HepG2 (cell line): ENCODE data around the gene NDST1. TPM values are rescaled to one million over a fixed set of nuclear protein-coding genes. Genes with fewer than 3 reads are reported as not detected.

Experiments used
- CBX1 ChIP-seq: IDR thresholded peaks from one replicate; pipeline ENCODE4 v1.6.1; 2016; ENCODE audit warnings: antibody characterized with exemption, low read depth
- GATAD2A ChIP-seq: IDR thresholded peaks from 2 replicates; pipeline ENCODE4 v1.6.1; 2016
- HNRNPLL ChIP-seq: fragments of 200-400 bp; formaldehyde crosslinking; IDR thresholded peaks from 2 replicates; pipeline ENCODE4 v1.6.1; 2017; ENCODE audit warnings: mild to moderate bottlenecking, low read depth, low read length; ENCODE audit not compliant: poor library complexity, severe bottlenecking
- HOXA7 ChIP-seq: sonication (generic); formaldehyde crosslinking; IDR thresholded peaks from 2 replicates; pipeline ENCODE4 v1.8.1; 2022; ENCODE audit warnings: mild to moderate bottlenecking, missing genetic modification reagents, moderate library complexity
- KLF13 ChIP-seq: sonication (generic); formaldehyde crosslinking; IDR thresholded peaks from 2 replicates; pipeline ENCODE4 v1.4.0; 2020; ENCODE audit warnings: mild to moderate bottlenecking, missing genetic modification reagents
- PHB2 ChIP-seq: fragments of 450-650 bp; IDR thresholded peaks from 2 replicates; pipeline ENCODE4 v1.6.1; 2018; ENCODE audit not compliant: partially characterized antibody
- SAP130 ChIP-seq: IDR thresholded peaks from 2 replicates; pipeline ENCODE4 v1.6.1; 2016; ENCODE audit warnings: low read depth
- STAG1 ChIP-seq: sonication (generic); formaldehyde crosslinking; IDR thresholded peaks from 2 replicates; pipeline ENCODE4 v1.4.0; 2020; ENCODE audit warnings: missing genetic modification reagents
- TBX2 ChIP-seq: sonication (generic); formaldehyde crosslinking; IDR thresholded peaks from 2 replicates; pipeline ENCODE4 v1.5.0; 2020; ENCODE audit warnings: missing genetic modification reagents, mild to moderate bottlenecking, borderline replicate concordance
- ZFP82 ChIP-seq: sonication (generic); formaldehyde crosslinking; IDR thresholded peaks from 2 replicates; pipeline ENCODE4 v1.5.1; 2020; ENCODE audit warnings: mild to moderate bottlenecking, missing genetic modification reagents, borderline replicate concordance
- ZMYM4 ChIP-seq: sonication (generic); formaldehyde crosslinking; IDR thresholded peaks from 2 replicates; pipeline ENCODE4 v1.8.1; 2023; ENCODE audit warnings: mild to moderate bottlenecking, missing genetic modification reagents
- ZNF205 ChIP-seq: IDR thresholded peaks from 2 replicates; pipeline ENCODE4 v1.6.1; 2018; ENCODE audit warnings: missing biosample characterization, missing genetic modification reagents
- ZNF530 ChIP-seq: sonication (generic); formaldehyde crosslinking; IDR thresholded peaks from 2 replicates; pipeline ENCODE4 v1.5.0; 2020; ENCODE audit warnings: low read depth, mild to moderate bottlenecking, missing genetic modification reagents
- ZNF746 ChIP-seq: sonication (generic); formaldehyde crosslinking; IDR thresholded peaks from 2 replicates; pipeline ENCODE4 v1.8.0; 2022; ENCODE audit warnings: mild to moderate bottlenecking, missing genetic modification reagents
- polyA plus RNA-seq, 8 experiments: library from polyadenylated mRNA; depleted of rRNA in 3 of 8; stranded (reverse) in 7 of 8; unstranded in 1 of 8; fragments of >200 nt; fragmentation: Illumina TruSeq in 4 of 8; extraction: Trizol in 4 of 8; gene quantifications; 2 replicates each; pipeline versions ENCODE4 v1.2.1 to v1.2.3, GENCODE V29; 2011 to 2016; ENCODE audit warnings: low read depth in 4 of 8, missing spikeins in 1 of 8, mixed read lengths in 1 of 8; ENCODE audit not compliant: insufficient read depth in 1 of 8
- total RNA-seq, 5 experiments: library from RNA; depleted of rRNA; stranded (reverse); fragments of >200 nt; fragmentation: Illumina TruSeq; extraction: Trizol; gene quantifications; 2 replicates each; pipeline ENCODE4 v1.2.3, GENCODE V29; 2016; ENCODE audit warnings: low read depth in 1 of 5
- TF ChIP-seq, protein P1 (sequence below): sonication (generic); formaldehyde crosslinking; IDR thresholded peaks from 2 replicates; pipeline ENCODE4 v1.4.0; 2020; ENCODE audit warnings: mild to moderate bottlenecking, missing genetic modification reagents
- TF ChIP-seq, protein P2 (sequence below), 2 experiments: IDR thresholded peaks; 2 replicates each; pipeline ENCODE4 v1.6.1; 2011 to 2012; ENCODE audit warnings: low read length in 2 of 2, borderline replicate concordance in 1 of 2, low read depth in 1 of 2, mild to moderate bottlenecking in 1 of 2, moderate library complexity in 1 of 2
- TF ChIP-seq, protein P3 (sequence below): sonication (generic); formaldehyde crosslinking; IDR thresholded peaks from 2 replicates; pipeline ENCODE4 v1.5.0; 2020; ENCODE audit warnings: mild to moderate bottlenecking, missing genetic modification reagents, borderline replicate concordance
- TF ChIP-seq, protein P4 (sequence below): sonication (generic); formaldehyde crosslinking; IDR thresholded peaks from 2 replicates; pipeline ENCODE4 v1.4.0; 2020; ENCODE audit warnings: missing genetic modification reagents, borderline replicate concordance

The NDST1 gene
- total and polyA plus RNA-seq, 2 of the 13 experiments (the other 11 are each of a cell fraction or from before 2014, with no cell fraction given) = 23.8 to 26.2 TPM

DNA sequence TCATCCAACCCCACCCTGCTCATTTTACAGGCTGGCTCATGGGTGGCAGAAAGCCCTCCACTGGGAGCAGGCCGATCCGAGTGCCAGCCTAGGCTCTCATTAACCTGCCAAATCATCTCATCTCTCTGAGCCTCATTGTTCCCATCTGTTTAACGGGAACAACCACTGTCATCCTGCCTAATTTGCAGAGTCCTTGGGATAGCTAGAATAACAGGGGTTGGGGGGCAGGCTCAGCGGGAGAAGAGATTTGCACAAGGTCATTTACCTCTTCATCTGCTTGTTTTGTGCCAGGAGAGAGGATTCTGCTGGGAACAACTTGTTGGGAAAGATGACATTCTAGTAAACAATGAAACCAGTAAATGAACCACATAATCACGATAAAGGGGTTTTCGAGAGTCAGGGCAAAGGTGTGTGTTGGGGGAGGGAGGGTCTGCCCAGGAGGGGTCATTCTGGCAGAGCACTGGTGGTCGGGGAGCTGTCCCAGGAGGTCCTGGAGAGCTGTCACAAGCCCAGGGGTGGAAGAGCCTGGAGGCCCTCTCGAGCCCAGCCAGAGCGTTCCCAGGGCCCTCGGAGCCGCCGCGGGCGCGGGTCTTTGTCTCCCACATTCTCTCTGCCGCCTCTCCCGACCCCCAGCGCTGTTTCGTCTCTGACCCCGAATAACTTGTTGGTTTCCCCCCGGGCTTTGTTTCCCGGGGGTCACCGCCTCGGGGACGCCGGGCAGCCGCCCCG is 22.8 kb upstream of the NDST1 start (continued):
- TF ChIP-seq ZNF530 (CRISPR knock-in tag) (no peak), ZFP82 (CRISPR knock-in tag) (no peak), HOXA7 (no peak), ZNF746 (CRISPR knock-in tag) (no peak), GATAD2A (CRISPR knock-in tag) (peak; percentile 44), ZMYM4 (CRISPR knock-in tag) (no peak), STAG1 (CRISPR knock-in tag) (no peak), TBX2 (CRISPR knock-in tag) (peak; percentile 1; the same call in 1 of the 2 replicates), ZNF205 (no peak), HNRNPLL (no peak), KLF13 (CRISPR knock-in tag) (no peak), CBX1 (peak; percentile 42), SAP130 (CRISPR knock-in tag) (no peak), PHB2 (no peak)
- TF ChIP-seq, protein P1, sequence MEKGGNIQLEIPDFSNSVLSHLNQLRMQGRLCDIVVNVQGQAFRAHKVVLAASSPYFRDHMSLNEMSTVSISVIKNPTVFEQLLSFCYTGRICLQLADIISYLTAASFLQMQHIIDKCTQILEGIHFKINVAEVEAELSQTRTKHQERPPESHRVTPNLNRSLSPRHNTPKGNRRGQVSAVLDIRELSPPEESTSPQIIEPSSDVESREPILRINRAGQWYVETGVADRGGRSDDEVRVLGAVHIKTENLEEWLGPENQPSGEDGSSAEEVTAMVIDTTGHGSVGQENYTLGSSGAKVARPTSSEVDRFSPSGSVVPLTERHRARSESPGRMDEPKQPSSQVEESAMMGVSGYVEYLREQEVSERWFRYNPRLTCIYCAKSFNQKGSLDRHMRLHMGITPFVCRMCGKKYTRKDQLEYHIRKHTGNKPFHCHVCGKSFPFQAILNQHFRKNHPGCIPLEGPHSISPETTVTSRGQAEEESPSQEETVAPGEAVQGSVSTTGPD (CRISPR knock-in tag) = no peak
- TF ChIP-seq, protein P2, sequence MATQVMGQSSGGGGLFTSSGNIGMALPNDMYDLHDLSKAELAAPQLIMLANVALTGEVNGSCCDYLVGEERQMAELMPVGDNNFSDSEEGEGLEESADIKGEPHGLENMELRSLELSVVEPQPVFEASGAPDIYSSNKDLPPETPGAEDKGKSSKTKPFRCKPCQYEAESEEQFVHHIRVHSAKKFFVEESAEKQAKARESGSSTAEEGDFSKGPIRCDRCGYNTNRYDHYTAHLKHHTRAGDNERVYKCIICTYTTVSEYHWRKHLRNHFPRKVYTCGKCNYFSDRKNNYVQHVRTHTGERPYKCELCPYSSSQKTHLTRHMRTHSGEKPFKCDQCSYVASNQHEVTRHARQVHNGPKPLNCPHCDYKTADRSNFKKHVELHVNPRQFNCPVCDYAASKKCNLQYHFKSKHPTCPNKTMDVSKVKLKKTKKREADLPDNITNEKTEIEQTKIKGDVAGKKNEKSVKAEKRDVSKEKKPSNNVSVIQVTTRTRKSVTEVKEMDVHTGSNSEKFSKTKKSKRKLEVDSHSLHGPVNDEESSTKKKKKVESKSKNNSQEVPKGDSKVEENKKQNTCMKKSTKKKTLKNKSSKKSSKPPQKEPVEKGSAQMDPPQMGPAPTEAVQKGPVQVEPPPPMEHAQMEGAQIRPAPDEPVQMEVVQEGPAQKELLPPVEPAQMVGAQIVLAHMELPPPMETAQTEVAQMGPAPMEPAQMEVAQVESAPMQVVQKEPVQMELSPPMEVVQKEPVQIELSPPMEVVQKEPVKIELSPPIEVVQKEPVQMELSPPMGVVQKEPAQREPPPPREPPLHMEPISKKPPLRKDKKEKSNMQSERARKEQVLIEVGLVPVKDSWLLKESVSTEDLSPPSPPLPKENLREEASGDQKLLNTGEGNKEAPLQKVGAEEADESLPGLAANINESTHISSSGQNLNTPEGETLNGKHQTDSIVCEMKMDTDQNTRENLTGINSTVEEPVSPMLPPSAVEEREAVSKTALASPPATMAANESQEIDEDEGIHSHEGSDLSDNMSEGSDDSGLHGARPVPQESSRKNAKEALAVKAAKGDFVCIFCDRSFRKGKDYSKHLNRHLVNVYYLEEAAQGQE (IDR thresholded peaks at IDR 0.05; ENCODE audit: borderline replicate concordance in 1 of 2, low read depth in 1 of 2, low read length in 2 of 2) = 0 out of 4 replicates have a peak, but pooled peaks of 1 of the 2 experiments have one; percentile 18
- TF ChIP-seq, protein P3, sequence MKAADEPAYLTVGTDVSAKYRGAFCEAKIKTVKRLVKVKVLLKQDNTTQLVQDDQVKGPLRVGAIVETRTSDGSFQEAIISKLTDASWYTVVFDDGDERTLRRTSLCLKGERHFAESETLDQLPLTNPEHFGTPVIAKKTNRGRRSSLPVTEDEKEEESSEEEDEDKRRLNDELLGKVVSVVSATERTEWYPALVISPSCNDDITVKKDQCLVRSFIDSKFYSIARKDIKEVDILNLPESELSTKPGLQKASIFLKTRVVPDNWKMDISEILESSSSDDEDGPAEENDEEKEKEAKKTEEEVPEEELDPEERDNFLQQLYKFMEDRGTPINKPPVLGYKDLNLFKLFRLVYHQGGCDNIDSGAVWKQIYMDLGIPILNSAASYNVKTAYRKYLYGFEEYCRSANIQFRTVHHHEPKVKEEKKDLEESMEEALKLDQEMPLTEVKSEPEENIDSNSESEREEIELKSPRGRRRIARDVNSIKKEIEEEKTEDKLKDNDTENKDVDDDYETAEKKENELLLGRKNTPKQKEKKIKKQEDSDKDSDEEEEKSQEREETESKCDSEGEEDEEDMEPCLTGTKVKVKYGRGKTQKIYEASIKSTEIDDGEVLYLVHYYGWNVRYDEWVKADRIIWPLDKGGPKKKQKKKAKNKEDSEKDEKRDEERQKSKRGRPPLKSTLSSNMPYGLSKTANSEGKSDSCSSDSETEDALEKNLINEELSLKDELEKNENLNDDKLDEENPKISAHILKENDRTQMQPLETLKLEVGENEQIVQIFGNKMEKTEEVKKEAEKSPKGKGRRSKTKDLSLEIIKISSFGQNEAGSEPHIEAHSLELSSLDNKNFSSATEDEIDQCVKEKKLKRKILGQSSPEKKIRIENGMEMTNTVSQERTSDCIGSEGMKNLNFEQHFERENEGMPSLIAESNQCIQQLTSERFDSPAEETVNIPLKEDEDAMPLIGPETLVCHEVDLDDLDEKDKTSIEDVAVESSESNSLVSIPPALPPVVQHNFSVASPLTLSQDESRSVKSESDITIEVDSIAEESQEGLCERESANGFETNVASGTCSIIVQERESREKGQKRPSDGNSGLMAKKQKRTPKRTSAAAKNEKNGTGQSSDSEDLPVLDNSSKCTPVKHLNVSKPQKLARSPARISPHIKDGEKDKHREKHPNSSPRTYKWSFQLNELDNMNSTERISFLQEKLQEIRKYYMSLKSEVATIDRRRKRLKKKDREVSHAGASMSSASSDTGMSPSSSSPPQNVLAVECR (CRISPR knock-in tag) = no peak
- TF ChIP-seq, protein P4, sequence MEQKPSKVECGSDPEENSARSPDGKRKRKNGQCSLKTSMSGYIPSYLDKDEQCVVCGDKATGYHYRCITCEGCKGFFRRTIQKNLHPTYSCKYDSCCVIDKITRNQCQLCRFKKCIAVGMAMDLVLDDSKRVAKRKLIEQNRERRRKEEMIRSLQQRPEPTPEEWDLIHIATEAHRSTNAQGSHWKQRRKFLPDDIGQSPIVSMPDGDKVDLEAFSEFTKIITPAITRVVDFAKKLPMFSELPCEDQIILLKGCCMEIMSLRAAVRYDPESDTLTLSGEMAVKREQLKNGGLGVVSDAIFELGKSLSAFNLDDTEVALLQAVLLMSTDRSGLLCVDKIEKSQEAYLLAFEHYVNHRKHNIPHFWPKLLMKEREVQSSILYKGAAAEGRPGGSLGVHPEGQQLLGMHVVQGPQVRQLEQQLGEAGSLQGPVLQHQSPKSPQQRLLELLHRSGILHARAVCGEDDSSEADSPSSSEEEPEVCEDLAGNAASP (CRISPR knock-in tag) = no peak
